ENCODE measurements around the gene ANO8.
A peak's percentile ranks its signal among the peaks of the same experiment; 100 is the strongest.

The ANO8 gene

DNA sequence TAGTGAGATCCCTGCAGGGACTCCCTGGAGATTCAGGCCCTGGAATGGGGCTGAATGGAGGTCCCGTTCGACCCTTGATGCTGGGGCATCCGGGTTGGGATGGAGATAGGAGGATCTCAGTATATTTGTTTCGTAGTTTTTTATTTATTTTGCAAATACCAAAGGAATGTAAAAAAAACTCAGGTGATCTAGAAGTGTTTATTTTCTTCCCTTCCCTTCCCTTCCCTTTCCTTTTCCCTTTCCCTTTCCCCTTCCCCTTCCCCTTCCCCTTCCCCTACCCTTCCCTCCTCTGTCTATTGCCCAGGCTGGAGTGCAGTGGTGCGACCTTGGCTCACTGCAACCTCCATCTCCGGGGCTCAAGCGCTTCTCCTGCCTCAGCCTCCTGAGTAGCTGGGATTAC, 7.2 kb upstream of the ANO8 start:
- no peak for DNase-seq

DNA sequence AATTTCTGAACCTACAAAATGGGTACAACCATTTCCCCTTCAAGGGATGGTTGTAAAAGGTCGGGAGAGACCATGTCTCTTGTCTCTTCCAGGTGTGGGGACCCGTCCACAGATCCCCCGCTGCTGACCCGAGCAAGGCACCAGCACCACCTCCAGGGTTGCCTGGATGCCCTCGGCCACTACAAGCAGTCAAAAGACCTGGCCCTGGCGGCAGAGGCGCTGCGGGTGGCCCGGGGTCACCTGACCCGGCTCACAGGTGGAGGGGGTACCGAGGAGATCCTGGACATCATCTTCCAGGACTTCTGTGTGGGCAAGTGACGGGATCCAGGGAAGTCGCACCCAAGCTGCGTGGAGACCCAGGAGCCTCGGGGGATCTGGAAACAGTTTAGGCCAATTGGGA, 6.7 kb upstream of the ANO8 start:
- DNase-seq = no peak

DNA sequence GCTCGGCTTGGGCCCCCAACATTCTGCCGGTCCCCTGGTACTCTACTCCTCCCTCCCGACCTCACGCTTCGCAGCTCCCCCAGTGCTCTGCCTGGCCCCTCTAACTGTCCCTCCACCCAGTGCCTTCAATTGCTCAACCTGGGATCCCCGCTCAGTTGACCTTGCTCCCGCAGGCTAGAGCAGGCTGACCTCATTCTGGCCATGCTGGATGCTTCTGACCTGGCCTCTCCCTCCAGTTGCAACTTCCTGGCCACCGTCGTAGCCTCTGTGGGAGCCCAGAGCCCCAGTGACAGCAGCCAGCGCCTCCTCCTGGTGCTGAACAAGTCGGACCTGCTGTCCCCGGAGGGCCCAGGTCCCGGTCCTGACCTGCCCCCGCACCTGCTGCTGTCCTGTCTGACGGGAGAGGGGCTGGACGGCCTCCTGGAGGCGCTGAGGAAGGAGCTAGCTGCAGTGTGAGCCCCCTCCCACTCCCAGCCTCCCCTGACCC, 6.3 kb upstream of the ANO8 start:
- DNase-seq = no peak

DNA sequence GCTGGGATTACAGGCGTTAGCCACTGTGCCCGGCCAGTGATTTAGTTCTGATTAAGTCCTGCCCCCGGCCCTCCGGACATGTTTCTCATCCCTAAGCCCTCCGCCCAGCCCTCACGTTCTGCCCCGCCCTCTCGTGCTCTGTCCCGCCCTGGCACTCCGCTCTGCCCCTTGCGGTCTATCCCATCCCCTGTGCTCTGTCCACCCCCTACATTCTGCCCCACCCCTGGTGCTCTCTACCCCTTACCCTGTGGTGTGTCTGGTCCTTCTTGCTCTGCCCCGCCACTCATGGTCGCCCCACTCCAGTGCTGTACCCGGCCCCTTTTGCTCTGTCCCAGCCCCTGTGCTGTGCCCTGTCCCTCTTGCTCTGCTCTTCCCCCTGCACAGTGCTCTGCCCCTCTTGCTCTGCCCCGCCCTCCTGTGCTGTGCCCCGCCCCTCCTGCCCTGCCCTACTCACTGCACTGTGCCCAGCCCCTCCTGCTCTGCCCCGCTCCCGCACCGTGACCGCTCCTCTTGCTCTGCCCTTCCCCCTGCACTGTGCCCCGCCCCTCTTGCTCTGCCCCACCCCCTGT, 5.7 kb upstream of the ANO8 start:
- no peak for DNase-seq

DNA sequence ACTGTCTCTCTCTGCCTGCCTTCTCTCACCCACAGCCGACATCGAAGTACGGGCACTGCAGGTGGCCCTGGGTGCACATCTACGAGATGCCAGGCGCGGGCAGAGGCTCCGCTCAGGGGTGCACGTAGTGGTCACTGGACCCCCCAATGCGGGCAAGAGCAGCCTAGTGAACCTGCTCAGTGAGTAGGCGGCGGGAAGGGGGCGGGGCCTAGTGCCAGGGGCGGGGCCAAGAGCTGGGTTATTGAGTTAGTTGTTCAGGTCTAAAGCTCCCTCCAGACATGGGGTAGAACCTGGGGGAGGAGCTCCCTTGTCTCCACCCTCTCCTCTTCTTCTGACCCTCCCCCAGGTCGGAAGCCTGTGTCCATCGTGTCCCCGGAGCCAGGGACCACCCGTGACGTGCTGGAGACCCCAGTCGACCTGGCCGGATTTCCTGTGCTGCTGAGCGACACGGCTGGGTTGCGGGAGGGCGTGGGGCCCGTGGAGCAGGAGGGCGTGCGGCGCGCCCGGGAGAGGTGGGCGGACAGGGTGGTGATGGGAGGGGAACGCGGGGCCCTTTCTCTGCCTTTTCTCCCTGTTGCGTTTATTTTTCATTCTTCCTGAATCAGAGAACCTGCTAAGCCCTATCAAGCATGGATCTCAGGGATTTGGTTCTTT, 4.6 kb upstream of the ANO8 start:
- no peak for DNase-seq

DNA sequence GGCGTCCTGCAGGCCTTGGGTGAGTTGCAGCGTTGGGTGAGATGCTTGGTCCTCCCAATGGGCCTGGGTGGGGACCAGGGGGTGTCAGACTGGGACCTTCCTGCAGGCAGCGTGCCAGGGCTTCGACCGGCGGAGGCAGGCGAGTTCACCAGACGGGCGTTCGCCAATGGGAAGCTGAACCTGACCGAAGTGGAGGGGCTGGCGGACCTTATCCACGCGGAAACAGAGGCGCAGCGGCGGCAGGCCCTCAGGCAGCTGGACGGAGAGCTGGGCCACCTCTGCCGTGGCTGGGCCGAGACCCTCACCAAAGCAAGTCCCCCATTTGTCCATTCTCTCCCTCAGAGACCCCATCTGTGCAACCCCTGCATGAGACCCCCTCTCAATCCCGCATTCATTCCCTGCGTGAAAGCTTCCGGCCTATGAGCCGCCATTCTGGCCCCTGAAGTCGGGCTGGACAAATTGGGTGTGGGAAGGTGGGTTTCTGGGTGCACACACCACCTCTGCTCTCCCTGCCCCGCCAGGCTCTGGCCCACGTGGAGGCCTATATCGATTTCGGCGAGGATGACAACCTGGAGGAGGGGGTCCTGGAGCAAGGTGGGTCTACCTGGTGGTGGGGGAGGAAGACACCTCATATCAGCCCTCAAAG, 3.9 kb upstream of the ANO8 start:
- DNase-seq = no peak

DNA sequence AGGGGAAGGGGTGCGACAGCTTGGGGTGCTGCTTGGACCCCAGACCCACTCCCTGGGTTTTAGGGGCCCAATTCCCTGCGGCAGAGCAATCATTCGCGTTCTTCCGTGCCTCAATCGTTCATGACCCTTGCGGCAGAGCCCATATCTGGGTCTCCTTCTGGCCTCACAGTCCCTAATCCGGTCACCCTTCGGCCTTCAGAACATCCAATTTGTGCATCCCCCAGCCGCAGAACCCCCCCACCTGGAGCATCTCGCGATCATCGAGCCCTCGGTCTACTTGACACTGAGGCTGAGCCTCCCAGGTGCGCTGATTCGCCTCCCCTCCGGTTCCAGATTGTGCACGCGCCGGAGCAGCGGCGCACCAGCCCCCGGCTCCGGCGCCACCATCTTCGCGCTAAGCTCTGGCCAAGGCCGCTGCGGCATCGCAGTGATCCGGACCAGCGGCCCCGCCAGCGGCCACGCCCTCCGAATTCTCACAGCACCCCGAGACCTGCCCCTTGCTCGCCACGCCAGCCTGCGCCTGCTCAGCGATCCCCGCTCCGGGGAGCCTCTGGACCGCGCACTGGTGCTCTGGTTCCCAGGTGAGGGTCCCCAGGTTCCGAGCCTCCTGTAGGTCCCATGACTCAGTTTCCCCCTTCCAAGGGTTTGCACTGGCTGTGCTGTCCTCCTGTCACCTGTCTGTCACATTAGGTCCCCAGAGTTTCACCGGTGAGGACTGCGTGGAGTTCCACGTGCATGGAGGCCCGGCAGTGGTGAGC, 3.2 kb upstream of the ANO8 start:
- DNase-seq = no peak

DNA sequence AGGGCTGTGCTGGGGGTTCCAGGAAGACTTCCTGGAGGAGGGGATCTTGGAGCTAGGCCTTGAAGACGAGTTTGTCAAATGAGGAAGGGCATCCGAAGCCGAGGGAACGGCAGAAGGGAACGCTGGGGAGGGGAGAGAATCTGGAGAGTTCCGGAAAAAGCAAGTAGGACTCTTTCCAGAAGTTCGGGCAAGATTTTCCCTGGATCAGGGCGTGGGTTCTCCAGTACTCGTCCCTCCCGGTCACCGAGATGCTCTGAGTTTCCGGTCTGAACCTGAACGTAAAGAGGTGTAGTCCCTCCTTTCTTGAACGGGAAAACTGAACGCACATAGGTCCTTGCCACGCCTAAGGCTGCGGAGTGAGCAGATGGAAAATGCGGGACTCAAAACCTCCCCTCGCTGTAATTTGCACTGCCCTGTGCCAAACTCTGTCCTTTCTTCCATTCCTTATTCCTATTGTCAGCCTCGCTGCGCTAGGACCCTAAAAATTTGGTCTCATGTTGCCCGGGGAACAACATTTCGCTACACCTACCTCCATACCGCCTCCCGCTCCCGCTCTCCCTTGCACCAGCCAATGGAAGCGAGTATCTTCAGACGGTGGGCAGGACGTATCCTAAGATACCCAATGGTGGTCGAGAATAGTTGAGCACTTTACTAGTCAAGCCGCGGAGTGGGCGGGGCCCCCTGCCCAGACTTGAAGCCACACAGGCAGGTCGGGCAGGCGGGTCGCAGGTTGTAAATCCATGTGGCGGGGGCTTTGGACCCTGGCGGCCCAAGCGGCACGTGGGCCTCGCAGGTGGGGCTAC, 2.4 kb upstream of the ANO8 start, which contains the start of gene GTPBP3:
GTPBP3 (plus strand) TSS at position 682 of the 803 bp plus-strand sequence; CDS start at position 741, 59 bp downstream.
- DNase-seq = peak; percentile 98

DNA sequence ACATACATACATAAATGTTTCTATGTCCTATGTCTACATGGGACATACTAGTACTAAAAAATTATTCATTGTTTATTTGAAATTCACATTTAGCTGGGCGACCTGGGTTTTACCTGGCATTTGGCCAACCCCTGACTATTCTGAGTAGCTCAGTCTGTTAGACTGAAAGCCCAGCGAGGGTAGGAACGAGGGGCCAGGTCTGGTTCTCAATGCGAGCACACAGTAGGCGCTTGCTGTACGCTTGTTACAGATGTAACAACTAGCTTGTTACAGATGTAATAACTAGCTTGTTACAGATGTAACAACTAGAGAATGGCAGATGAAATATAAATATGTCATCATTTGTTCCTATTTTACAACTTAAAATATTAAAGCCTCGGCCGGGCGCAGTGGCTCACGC, 920 bp upstream of the ANO8 start:
- no peak for DNase-seq

DNA sequence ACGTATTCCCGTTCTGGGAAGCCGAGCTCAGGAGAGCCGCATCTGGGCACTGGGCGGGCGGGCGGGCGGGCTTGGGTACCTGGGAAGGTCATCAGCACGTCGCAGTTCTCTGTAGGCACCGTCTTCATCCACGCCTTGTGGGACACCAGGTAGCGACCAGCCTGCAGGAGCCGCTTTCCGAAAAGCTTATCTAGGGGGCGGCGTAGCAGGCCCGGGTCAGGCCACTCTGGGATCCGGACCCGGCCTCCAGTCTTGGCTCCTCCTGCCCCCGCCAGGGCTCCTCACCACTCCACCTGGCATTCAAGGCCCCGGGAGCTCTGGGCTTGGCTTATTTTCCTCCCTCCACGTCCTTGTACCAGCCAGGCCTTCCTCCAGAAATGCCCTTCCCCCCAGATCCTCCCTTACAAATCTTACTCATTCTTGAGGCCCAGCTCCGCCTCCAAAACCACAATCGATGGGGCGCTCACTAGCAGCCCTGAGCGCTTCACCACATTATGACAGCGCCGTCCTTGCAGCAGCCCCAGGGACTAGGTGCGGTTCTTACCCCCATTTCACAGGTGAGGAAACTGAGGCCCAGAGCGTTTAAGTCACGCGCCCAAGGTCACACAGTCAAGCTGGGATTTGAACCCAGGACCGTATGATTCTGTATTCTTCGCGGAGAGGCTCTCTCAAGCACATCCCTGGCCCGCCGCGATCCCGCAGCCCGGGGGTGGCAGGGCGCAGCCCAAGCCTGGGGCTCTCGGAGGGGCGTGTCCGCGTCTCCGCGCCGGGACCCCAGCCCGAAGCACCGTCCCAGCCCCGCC, 843 bp downstream of the ANO8 start:
- DNase-seq = peak; percentile 86

DNA sequence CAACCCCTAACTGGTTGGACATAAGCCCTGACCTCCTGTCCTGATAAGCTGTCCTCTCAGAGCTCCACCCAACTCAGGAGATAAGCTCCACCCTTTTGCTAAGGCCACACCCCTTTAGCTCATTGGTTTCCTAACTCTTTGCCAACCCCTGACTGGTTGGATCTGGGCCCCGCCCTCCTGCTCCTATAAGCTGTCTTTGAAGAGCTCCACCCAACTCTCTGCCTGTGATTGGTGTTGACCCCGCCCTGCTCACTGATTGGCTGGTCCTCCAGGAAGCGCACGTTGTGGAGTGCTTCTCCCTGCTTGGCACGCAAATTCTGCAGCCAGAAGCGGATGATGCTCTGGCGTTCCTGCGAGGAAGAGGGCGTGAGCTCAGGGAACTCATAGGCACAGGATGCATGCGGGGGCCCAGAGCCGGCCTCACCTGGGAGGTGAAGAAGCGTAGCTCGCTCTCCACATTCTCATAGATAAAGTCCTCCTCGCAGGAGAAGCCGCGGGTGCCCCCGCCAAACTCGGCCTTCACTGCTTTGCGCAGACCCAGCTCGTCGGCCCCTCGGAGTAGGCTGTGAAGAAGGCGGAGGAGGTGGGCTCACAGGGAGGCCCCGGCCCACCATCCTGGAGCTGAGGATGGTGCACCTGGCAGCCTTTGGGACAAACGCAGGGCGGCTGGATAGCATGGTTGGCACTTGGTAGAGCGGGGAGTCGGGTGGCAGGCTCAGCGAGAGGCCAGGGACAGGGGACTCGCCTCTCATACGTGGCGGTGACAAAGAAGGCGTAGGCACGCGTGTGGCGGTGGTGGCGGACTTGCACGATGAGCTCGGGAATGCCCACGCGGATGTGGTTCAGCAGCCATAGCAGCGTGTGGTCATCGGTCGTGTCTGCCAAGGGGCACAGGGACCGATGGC, 1.7 kb downstream of the ANO8 start:
- peak; percentile 36 for DNase-seq

DNA sequence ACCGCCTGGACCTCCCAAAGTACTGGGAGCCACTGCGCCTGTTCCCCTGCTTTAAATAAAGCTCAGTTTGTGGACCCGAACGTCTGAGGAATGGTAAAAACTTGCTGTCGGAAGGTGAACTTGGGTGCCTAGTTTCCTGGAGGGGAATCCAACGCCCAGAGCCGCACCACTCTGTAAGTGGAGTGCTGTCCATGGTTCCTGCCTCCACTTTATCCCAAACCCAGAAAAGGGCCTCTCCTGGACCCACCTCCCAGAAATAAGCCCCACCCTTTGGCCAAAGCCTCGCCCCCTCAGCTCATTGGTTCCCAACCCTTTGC, 2.3 kb downstream of the ANO8 start:
- no peak for DNase-seq

DNA sequence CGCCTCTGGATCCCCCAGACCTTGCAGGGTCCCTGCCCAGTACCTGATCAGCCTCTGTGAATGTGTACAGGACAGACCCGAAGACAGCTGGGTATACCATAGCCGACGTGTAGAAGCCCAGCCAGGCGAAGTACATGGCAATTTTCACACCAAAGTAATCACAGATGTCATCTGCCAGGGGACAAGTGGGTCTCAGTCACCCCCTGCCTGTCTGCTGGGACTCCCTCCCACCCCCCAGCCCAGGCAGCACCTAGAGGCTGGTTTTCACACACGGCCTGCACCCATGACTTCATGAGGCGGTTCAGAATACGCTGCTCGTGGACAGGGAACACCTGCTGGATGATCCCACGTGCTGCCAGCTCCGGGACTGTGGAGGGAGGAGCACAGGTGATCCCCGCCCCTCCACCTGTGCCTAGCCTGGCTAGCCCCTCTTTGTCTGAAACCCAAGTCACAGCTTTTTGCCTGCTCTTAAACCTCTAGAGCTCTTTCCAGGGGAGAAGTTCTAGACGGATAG, 3.6 kb downstream of the ANO8 start:
- no peak for DNase-seq

DNA sequence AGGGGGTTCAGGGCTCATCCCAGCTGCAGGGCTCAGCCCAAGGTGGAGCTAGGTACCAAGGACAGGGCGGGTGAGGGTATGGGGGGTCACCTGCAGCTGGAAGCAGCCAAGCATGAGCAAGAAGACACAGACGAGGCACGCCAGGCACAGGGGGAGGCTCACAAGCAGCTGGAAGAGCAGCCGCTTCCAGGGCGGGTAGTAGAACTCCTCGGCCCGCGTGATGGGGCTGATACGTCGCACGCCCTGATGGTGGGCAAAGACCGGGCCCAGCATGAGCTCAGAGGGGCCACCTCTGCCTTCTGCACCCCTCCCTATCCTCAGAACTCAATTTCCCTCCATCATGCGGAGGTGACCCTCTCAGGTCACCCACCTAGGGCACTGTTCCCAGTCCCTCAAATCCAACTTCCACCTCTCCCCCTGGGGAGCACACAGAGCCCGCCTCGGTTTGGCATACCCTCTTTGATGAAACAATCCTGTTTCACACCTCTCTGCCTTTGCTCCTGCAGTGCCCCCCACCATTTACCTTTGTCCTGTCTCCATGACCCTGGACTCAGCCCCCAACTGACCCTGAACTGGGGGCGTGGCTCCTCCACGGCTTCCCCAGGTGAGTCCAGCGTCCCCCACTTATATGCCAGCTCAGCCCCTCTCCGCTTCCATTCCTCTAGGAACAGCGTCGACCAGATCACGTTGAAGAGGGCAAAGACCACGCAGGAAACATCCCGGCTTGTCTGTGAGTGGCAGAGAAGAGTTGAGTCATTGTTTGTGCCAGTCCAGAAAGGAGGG, 4.2 kb downstream of the ANO8 start:
- DNase-seq = no peak

DNA sequence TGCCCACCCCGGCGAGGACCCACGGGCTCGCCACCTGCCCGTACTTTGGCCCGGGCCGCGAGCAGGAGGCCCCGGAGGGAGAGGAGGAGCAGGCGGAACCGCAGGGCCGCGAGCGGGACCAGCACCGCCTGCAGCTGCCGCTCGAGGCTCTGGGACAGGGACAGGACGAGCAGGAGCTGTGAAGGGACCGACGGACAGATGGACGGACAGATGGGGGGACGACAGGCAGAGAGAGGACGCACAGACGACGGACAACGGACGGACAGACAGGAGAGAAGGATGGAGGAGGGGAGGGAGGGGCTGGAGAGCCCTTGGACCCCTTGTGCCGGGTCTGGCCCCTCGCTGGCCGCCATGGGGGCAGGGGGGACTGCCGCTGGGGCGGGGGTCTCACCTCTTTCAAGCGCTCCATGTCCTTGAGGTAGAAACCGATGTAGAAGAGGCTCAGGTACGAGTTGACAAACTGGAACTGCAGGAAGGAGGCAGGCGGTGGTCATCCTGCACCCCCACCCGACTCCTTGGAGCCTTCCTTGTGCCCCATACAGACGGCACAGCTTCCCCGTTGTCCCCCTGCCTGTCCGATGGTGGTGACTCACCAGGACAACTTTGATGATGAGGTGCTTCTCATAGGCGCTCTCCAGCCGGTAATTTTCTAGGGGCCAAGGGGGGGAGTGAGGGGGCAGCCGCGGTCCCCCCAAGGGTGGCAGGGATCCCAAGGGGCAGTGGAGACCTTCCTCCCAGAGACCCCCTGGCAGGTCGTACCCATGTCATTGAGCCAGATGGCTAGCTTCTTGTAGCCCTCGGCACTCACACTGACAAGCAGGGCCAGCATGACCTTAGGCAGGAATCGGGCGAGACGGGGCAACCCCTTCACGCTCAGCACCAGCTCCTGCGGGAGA, 5.0 kb downstream of the ANO8 start:
- DNase-seq = no peak

DNA sequence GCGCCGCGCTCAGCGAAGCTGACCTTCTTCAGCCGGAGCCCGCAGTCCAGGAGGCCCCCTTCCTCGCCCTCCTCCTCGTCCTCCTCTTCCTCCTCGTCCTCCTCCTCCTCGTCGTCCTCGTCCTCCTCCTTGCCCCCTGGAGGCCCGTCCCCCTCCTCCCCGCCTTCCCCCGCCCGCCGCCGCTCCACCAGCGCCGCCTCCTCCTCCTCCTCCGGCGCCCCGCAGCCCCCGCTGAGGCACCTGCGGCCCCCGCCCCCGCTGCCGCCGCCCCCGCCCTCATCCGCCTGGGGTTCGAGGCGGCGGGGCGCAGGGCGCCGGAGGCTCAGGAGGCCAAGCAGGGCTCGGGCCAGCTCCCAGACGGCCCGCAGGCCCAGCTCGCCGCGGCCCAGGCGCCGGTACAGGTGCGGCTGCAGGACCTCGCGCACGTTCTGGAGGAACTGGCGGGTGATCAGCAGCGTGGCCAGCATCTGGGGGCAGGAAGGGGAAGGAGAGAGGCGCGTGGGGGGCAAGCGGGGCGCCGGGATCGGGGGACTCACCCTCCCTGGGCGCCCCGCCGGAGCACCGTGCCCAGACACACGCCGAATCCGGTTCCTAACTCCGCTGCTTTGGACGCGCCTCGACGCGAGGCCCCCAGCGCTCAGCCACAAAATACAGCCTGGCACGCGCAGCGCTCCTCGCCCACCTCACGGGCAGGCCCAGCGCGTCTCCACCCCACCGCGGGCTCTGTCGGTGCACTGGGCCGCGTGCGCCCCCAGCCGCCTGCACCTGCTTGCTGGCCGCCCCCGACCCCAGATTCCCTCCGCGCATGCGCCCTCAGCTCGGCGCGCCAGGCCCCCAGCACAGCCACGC, 5.9 kb downstream of the ANO8 start:
- DNase-seq = no peak
